Activated T-helper 1 cell treated with anti-CD3 and anti-CD28 coated beads, Interleukin-12 subunit alpha, Interleukin-12 subunit beta, Interleukin-2, Interleukin-4 antibody, amounts not matched to agents 30 ng/mL and 10 ng/mL and 1 ng/mL, durations not matched to agents 14 hours and 24 hours and 36 hours (primary cell): ENCODE results near the gene B4GALT7. TPM values are rescaled to one million over a fixed set of nuclear protein-coding genes. Genes with fewer than 3 reads are reported as not detected.
"Not testable (repeated sequence)": the region's sequence is repeated elsewhere in the genome, so short reads cannot be mapped to it uniquely, and the experiment has no call there.

Source experiments
- DNase-seq: peaks from one replicate; pipeline ENCODE4 v3.0.0; 2021; ENCODE audit warnings: low spot score
- H3K27ac Mint-ChIP-seq: one replicate; pipeline ENCODE4 v1.8.0; 2021; ENCODE audit warnings: mild to moderate bottlenecking, mixed read lengths
- H3K27me3 Mint-ChIP-seq: one replicate; pipeline ENCODE4 v1.8.0; 2022; ENCODE audit warnings: mild to moderate bottlenecking, moderate library complexity, mixed read lengths; ENCODE audit not compliant: insufficient read depth
- H3K36me3 Mint-ChIP-seq: one replicate; pipeline ENCODE4 v1.8.0; 2021; ENCODE audit warnings: low read depth, mixed read lengths
- H3K4me1 Mint-ChIP-seq: one replicate; pipeline ENCODE4 v1.8.0; 2021; ENCODE audit warnings: low read depth, mixed read lengths
- H3K4me3 Mint-ChIP-seq: one replicate; pipeline ENCODE4 v1.8.0; 2021; ENCODE audit warnings: mild to moderate bottlenecking, moderate library complexity, mixed read lengths
- H3K9me3 Mint-ChIP-seq: one replicate; pipeline ENCODE4 v1.8.0; 2021; ENCODE audit warnings: mixed read lengths
- intact Hi-C: fragments of 100-400 bp; cut with micrococcal nuclease; formaldehyde crosslinking; loops from one replicate; pipeline ENCODE4 v1.15.1; 2024
- total RNA-seq: library from RNA; stranded (reverse); gene quantifications from 2 replicates; pipeline ENCODE4 v1.2.3, GENCODE V29; 2022

B4GALT7 gene
- total RNA-seq, 1 donor from 2014 or later = 28.4 TPM

DNA sequence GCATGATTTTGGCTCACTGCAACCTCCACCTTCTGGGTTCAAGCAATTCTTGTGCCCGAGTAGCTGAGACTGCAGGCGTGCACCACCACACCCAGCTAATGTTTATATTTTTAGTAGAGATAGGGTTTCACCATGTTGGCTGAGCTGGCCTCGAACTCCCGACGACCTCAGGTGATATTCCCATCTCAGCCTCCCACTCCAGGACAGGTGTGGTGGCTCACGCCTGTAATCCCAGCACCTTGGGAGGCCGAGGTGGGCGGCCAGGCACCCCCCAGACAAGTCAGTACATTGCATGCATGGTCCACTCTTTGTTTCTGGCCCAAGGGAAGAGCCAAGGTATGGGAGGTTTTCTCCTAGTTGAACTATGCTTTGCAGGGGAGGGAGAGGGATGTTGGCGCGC lies 24.2 kb downstream of the B4GALT7 start:
- H3K27ac Mint-ChIP-seq, H3K27me3 Mint-ChIP-seq, H3K9me3 Mint-ChIP-seq, H3K4me1 Mint-ChIP-seq, H3K4me3 Mint-ChIP-seq, intact Hi-C loops, DNase-seq: not testable (repeated sequence)
- H3K36me3 Mint-ChIP-seq = peaks cover 29% of the 10 kb centered on the region

DNA sequence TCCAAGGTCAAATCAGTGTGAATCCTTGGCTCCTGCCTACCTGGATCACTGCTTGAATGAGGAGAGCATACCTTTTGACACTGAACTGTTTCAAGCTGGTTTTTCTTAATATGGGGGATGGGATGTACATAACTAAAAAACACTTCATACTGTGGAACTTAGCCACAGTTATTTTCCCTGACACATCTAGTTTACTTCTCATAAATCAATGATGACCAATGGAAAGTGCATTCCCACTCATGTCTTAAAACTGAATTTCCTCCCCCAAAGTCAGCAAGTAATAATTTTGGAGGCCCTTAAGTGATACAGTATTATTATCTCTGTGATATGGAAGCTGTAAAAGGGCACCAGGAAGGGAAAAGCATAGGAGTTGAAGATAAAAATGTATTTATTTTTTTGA lies 30.3 kb downstream of the B4GALT7 start:
- H3K4me1 Mint-ChIP-seq, H3K4me3 Mint-ChIP-seq, intact Hi-C loops, H3K9me3 Mint-ChIP-seq, H3K27ac Mint-ChIP-seq, H3K27me3 Mint-ChIP-seq, DNase-seq: not testable (repeated sequence)
- H3K36me3 Mint-ChIP-seq = peaks cover 12% of the 10 kb centered on the region

DNA sequence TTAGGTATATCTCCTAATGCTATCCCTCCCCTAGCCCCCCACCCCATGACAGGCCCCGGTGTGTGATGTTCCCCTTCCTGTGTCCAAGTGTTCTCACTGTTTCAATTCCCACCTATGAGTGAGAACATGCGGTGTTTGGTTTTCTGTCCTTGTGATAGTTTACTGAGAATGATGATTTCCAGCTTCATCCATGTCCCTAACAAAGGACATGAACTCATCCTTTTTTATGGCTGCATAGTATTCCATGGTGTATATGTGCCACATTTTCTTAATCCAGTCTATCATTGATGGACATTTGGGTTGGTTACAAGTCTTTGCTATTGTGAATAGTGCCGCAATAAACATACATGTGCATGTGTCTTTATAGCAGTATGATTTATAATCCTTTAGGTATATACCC lies 35.0 kb downstream of the B4GALT7 start:
- DNase-seq, H3K27ac Mint-ChIP-seq, intact Hi-C loops, H3K4me1 Mint-ChIP-seq, H3K27me3 Mint-ChIP-seq, H3K36me3 Mint-ChIP-seq, H3K4me3 Mint-ChIP-seq: not testable (repeated sequence)
- H3K9me3 Mint-ChIP-seq = peaks cover 19% of the 10 kb centered on the region

DNA sequence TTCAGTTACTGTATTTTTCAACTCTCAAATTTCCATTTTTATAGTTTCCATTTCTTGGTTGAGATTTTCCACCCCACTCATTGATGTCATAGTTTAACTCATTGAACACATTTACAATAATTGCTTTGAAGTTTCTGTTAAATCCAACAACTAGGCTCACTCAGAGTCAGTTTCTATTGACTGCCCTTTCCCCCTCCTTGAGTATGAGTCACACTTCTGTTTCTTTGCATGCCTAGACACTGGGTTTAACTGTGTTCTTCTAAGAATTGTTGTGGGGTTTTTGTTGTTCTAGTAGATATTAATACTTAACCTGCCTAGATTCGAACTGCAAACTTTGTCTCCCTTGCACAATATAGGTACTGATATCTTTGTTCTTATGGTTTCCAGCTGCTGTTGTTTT lies 45.5 kb downstream of the B4GALT7 start:
- H3K4me1 Mint-ChIP-seq, H3K27ac Mint-ChIP-seq, H3K27me3 Mint-ChIP-seq, DNase-seq, intact Hi-C loops, H3K4me3 Mint-ChIP-seq: not testable (repeated sequence)
- peaks cover 13% of the 10 kb centered on the region for H3K9me3 Mint-ChIP-seq
- H3K36me3 Mint-ChIP-seq = peaks cover 25% of the 10 kb centered on the region

DNA sequence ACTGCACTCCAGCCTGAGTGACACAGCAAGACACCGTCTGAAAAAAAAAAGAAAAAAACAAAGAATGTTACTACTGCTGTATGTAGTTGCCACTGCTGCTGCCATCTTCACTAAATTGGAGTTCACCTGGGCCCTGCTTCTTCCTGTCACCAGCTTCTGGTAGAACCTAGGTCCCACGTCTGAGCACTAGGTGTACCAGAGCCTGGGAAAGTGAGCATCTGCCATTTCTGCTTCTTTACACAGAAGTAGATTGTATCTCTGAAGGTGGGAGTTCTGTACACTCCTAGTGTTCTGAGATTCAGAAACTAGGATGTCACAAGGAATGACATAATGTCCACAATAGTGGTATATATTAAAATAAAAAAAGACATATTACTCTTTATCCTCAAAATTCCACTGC lies 51.3 kb downstream of the B4GALT7 start:
- Mint-ChIP-seq H3K36me3 (peaks cover 19% of the 10 kb centered on the region), H3K9me3 (peaks cover 13% of the 10 kb centered on the region)
- H3K27me3 Mint-ChIP-seq, H3K27ac Mint-ChIP-seq, DNase-seq, intact Hi-C loops, H3K4me3 Mint-ChIP-seq, H3K4me1 Mint-ChIP-seq: not testable (repeated sequence)

DNA sequence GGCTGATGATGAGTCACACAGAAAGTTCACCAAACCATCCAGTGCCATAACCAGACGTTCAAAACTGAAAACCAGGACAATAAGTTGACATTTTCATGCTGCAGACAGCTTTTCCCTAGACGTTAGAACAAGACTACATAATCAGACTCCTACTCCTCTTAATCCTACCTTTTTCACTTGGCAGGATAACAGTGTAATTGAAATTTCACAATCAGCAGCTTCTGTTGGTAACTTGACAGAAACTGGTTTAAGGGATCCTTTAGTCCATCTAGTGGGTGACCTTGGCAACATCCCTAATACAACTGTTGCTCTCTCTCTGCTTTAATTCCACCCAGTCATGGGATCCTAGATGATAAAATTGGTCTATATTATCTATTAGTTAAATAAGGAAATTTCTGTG lies 57.9 kb downstream of the B4GALT7 start:
- intact Hi-C loops, DNase-seq, H3K4me1 Mint-ChIP-seq, H3K27me3 Mint-ChIP-seq, H3K4me3 Mint-ChIP-seq, H3K27ac Mint-ChIP-seq, H3K36me3 Mint-ChIP-seq, H3K9me3 Mint-ChIP-seq: not testable (repeated sequence)

DNA sequence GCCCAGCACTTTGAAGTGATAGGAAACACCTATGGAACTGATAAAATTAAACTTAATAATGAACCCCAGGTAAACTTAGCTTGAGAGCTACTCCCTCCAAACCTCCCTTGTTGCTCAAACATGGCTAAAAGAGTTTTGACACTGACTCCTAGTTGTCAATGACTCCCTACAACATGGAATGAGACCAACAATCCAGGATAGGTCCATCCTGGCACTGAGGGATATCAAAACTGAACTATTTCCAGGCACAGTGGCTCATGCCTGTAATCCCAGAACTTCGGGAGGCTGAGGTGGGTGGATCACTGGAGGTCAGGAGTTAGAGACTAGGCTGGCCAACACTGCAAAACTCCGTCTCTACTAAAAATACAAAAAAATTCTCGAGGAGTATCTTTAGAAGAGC lies 58.6 kb downstream of the B4GALT7 start:
- H3K36me3 Mint-ChIP-seq, H3K9me3 Mint-ChIP-seq, H3K4me3 Mint-ChIP-seq, DNase-seq, H3K4me1 Mint-ChIP-seq, H3K27ac Mint-ChIP-seq, intact Hi-C loops, H3K27me3 Mint-ChIP-seq: not testable (repeated sequence)

Other genes with a start within 250 kb of the B4GALT7 start
- 108 and 118 TPM in 2 replicates for gene LMAN2, start 248.5 kb upstream of the B4GALT7 start, total RNA-seq
- 37.8 and 41.3 TPM in 2 replicates for gene RGS14, start 242.2 kb upstream of the B4GALT7 start, total RNA-seq
- gene SLC34A1, start 215.7 kb upstream of the B4GALT7 start, total RNA-seq = 0.26 TPM in 1 of 2 replicates, not detected in the other
- not detected in 2 replicates for gene PFN3, start 199.5 kb upstream of the B4GALT7 start, total RNA-seq
- 1.3 and 2.2 TPM in 2 replicates for gene F12, start 190.6 kb upstream of the B4GALT7 start, total RNA-seq
- 122 and 132 TPM in 2 replicates for gene GRK6, start 173.5 kb upstream of the B4GALT7 start, total RNA-seq
- gene PRR7, start 153.3 kb upstream of the B4GALT7 start, total RNA-seq = 10.3 and 11.2 TPM in 2 replicates
- gene DBN1, start 126.5 kb upstream of the B4GALT7 start, total RNA-seq = 13.1 and 14.4 TPM in 2 replicates
- 49.2 and 49.9 TPM in 2 replicates for gene PDLIM7, start 102.5 kb upstream of the B4GALT7 start, total RNA-seq
- 3.7 and 5.0 TPM in 2 replicates for gene DOK3, start 90.3 kb upstream of the B4GALT7 start, total RNA-seq
- gene DDX41, start 83.2 kb upstream of the B4GALT7 start, total RNA-seq = 151 and 166 TPM in 2 replicates
- 70.9 and 79.4 TPM in 2 replicates for gene FAM193B, start 45.6 kb upstream of the B4GALT7 start, total RNA-seq
- gene TMED9, start 7.9 kb upstream of the B4GALT7 start, total RNA-seq = 174 and 175 TPM in 2 replicates
- 6.3 and 6.5 TPM in 2 replicates for gene FAM153A, start 182.8 kb downstream of the B4GALT7 start, total RNA-seq